Measurements from ENCODE around the gene IQCH. TPM values are rescaled to one million over a fixed set of nuclear protein-coding genes. Genes with fewer than 3 reads are reported as not detected.
A peak's percentile ranks its signal among the peaks of the same experiment; 100 is the strongest.

The IQCH gene
- total RNA-seq, 4 donors from 2014 or later, result 0.40 to 5.2 (median 1.9) TPM

GRCh38 chr15:67506775-67507747, 252.5 kb downstream of the IQCH start:
- 87 to 89% methylated on average over 10 to 11 of the region's 11 CpGs for WGBS, 2 donors (ENCODE audit: low coverage in 1 of 2)

GRCh38 chr15:67508407-67508806, 253.8 kb downstream of the IQCH start:
- Histone ChIP-seq H3K27ac (no peak overlapping the region), H3K4me3 (no peak overlapping the region), H3K9me3 (no peaks in the 10 kb centered on the region), H3K27me3 (no peaks in the 10 kb centered on the region), H3K36me3 (peaks cover 0 to 1% (median 0%) of the 10 kb centered on the region in 4 donors), H3K4me1 (no peaks in the 10 kb centered on the region)
- intact Hi-C loops (cut with DNase I; ENCODE audit: low total_unique reads) (no loop called here), in situ Hi-C loops (cut with MboI; ENCODE audit: low pct_ligation_motif_present in 1 of 4, low pct_unique_long_range_greater_than_20kb in 1 of 4, low sequenced_read_pairs in 3 of 4) (loop anchor here in 1 of 4 donors (10.0 kb wide), 1 partner anchor 326 kb away; no protein-coding TSS in a partner anchor)
- TF ChIP-seq POLR2A (IDR thresholded peaks at IDR 0.05) (no peak), POLR2AphosphoS5 (IDR thresholded peaks at IDR 0.05) (no peak), EP300 (IDR thresholded peaks at IDR 0.05; ENCODE audit: low read depth) (no peak)
- WGBS, 2 donors (ENCODE audit: low coverage in 1 of 2), result 80 to 93% methylated on average over 3 of the region's 3 CpGs
- no peak for DNase-seq

More at GRCh38 chr15:67506775-67507747, 252.5 kb downstream of the IQCH start:
- in situ Hi-C loops (cut with MboI; ENCODE audit: low pct_ligation_motif_present in 1 of 4, low pct_unique_long_range_greater_than_20kb in 1 of 4, low sequenced_read_pairs in 3 of 4), result loop anchor here in 1 of 4 donors (10.0 kb wide), 1 partner anchor 328 kb away; no protein-coding TSS in a partner anchor
- no peaks in the 10 kb centered on the region for H3K4me1 ChIP-seq
- H3K9me3 ChIP-seq, result no peaks in the 10 kb centered on the region
- DNase-seq, result no peak
- no peak overlapping the region for H3K27ac ChIP-seq
- H3K4me3 ChIP-seq, result no peak overlapping the region
- intact Hi-C loops (cut with DNase I; ENCODE audit: low total_unique reads), result no loop called here
- no peaks in the 10 kb centered on the region for H3K27me3 ChIP-seq
- TF ChIP-seq POLR2AphosphoS5 (IDR thresholded peaks at IDR 0.05) (peak in 1 of 3 donors; percentile 14), EP300 (IDR thresholded peaks at IDR 0.05; ENCODE audit: low read depth) (no peak)
- TF ChIP-seq, protein P1, sequence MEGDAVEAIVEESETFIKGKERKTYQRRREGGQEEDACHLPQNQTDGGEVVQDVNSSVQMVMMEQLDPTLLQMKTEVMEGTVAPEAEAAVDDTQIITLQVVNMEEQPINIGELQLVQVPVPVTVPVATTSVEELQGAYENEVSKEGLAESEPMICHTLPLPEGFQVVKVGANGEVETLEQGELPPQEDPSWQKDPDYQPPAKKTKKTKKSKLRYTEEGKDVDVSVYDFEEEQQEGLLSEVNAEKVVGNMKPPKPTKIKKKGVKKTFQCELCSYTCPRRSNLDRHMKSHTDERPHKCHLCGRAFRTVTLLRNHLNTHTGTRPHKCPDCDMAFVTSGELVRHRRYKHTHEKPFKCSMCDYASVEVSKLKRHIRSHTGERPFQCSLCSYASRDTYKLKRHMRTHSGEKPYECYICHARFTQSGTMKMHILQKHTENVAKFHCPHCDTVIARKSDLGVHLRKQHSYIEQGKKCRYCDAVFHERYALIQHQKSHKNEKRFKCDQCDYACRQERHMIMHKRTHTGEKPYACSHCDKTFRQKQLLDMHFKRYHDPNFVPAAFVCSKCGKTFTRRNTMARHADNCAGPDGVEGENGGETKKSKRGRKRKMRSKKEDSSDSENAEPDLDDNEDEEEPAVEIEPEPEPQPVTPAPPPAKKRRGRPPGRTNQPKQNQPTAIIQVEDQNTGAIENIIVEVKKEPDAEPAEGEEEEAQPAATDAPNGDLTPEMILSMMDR (IDR thresholded peaks at IDR 0.05), result no peak
- no peaks in the 10 kb centered on the region for H3K36me3 ChIP-seq

GRCh38 chr15:67509918-67510317, 255.3 kb downstream of the IQCH start:
- WGBS, 2 donors (ENCODE audit: low coverage in 1 of 2), result 95% methylated on average over 4 of the region's 4 CpGs; no CpG with 5 or more reads in 1 of the 2 donors
- peaks cover 0 to 12% (median 0%) of the 10 kb centered on the region in 4 donors for H3K36me3 ChIP-seq
- no peak overlapping the region for H3K27ac ChIP-seq
- no peak overlapping the region for H3K4me3 ChIP-seq
- H3K9me3 ChIP-seq, result no peaks in the 10 kb centered on the region
- TF ChIP-seq POLR2AphosphoS5 (IDR thresholded peaks at IDR 0.05), result no peak
- no peak for TF ChIP-seq EP300 (IDR thresholded peaks at IDR 0.05; ENCODE audit: low read depth)
- TF ChIP-seq, protein P1 (IDR thresholded peaks at IDR 0.05), result no peak
- no peak for TF ChIP-seq POLR2A (IDR thresholded peaks at IDR 0.05)
- intact Hi-C loops (cut with DNase I; ENCODE audit: low total_unique reads) (no loop called here), in situ Hi-C loops (cut with MboI; ENCODE audit: low pct_ligation_motif_present in 1 of 4, low pct_unique_long_range_greater_than_20kb in 1 of 4, low sequenced_read_pairs in 3 of 4) (loop anchor here in 2 of 4 donors (10.0 kb wide), 1 partner anchor 325 kb away; no protein-coding TSS in a partner anchor)
- H3K27me3 ChIP-seq, result no peaks in the 10 kb centered on the region
- DNase-seq, result no peak
- no peaks in the 10 kb centered on the region for H3K4me1 ChIP-seq

- intact Hi-C loops (cut with DNase I; ENCODE audit: low total_unique reads), result no loop called here
- 83 to 84% methylated on average over 7 of the region's 7 CpGs for WGBS, 2 donors (ENCODE audit: low coverage in 1 of 2)
- H3K36me3 ChIP-seq, result peaks cover 0 to 12% (median 0%) of the 10 kb centered on the region in 4 donors
- TF ChIP-seq POLR2A (IDR thresholded peaks at IDR 0.05), result no peak
- H3K4me3 ChIP-seq, result no peak overlapping the region
- no peaks in the 10 kb centered on the region for H3K27me3 ChIP-seq
- no peaks in the 10 kb centered on the region for H3K4me1 ChIP-seq
- H3K27ac ChIP-seq, result no peak overlapping the region
- in situ Hi-C loops (cut with MboI; ENCODE audit: low pct_ligation_motif_present in 1 of 4, low pct_unique_long_range_greater_than_20kb in 1 of 4, low sequenced_read_pairs in 3 of 4), result loop anchor here in 1 of 4 donors (10.0 kb wide), 1 partner anchor 324 kb away; no protein-coding TSS in a partner anchor
- H3K9me3 ChIP-seq, result no peaks in the 10 kb centered on the region
- no peak for DNase-seq
Measured at GRCh38 chr15:67510597-67511190, 256.1 kb downstream of the IQCH start.

DNA sequence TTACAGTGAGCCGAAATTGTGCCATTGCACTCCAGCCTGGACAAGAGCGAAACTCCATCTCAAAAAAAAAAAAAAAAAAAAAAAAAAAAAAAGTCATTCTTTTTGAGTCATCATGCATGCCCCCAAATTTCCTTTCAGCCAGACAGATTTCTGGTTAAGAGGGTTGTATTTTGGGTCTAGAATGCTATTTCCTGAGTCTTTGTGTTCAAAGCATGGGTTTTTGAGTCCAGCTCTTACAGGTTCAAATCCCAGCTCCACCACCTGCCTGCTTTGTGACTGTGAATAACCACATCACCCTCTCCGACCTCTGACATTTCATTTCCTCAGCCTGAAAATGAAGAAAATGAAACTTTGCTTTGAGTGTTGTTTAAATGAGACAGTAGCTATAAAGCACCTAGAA, 257.0 kb downstream of the IQCH start:
- DNase-seq, result no peak
- no peaks in the 10 kb centered on the region for H3K27me3 ChIP-seq
- H3K36me3 ChIP-seq, result peaks cover 0 to 12% (median 0%) of the 10 kb centered on the region in 4 donors
- in situ Hi-C loops (cut with MboI; ENCODE audit: low pct_ligation_motif_present in 1 of 4, low pct_unique_long_range_greater_than_20kb in 1 of 4, low sequenced_read_pairs in 3 of 4), result loop anchor here in 1 of 4 donors (10.0 kb wide), 1 partner anchor 323 kb away; no protein-coding TSS in a partner anchor
- TF ChIP-seq POLR2AphosphoS5 (IDR thresholded peaks at IDR 0.05) (no peak), EP300 (IDR thresholded peaks at IDR 0.05; ENCODE audit: low read depth) (no peak), POLR2A (IDR thresholded peaks at IDR 0.05) (no peak)
- TF ChIP-seq, protein P1 (IDR thresholded peaks at IDR 0.05), result no peak
- H3K4me1 ChIP-seq, result no peaks in the 10 kb centered on the region
- no peak overlapping the region for H3K27ac ChIP-seq
- intact Hi-C loops (cut with DNase I; ENCODE audit: low total_unique reads), result no loop called here
- H3K4me3 ChIP-seq, result no peak overlapping the region
- H3K9me3 ChIP-seq, result no peaks in the 10 kb centered on the region
- WGBS, 2 donors (ENCODE audit: low coverage in 1 of 2), result 82 to 92% methylated on average over 2 to 3 of the region's 3 CpGs

All from transverse colon (tissue), 4 donors.